ENCODE results near the gene TLL1. TPM values are rescaled to one million over a fixed set of nuclear protein-coding genes. Genes with fewer than 3 reads are reported as not detected.

The TLL1 gene
- total RNA-seq, 2 experiments from 2014 or later = not detected

DNA sequence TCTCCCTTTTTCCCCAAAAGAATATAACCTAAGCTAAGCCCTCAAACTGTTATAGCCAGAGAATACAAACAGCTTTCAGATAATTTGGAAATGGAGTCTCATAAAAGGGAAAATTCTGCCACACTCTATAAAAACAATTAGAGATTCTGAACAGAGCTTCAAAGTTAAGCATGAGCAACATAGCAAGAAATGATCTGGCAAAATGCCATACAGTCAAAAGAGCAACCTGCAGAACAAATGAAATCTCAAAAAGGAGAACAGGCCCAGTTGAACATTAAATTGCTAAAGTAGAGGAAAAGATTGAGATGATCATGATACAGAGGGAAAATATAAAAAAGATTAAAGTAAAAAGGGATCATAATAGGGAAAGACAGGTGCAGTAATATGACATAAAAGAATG is 250.5 kb downstream of the TLL1 start:
- ChIA-PET CTCF (no interaction called here), POLR2A (no interaction called here)

GRCh38 chr4:166128403-166128802 is 255.4 kb downstream of the TLL1 start:
- POLR2A ChIA-PET = no interaction called here
- CTCF ChIA-PET = no interaction called here

GRCh38 chr4:166134285-166134684 is 261.2 kb downstream of the TLL1 start:
- CTCF ChIA-PET = no interaction called here
- POLR2A ChIA-PET = no interaction called here

GRCh38 chr4:166140951-166141350 is 267.9 kb downstream of the TLL1 start:
- ChIA-PET CTCF (no interaction called here), POLR2A (no interaction called here)

GRCh38 chr4:166143227-166143626 is 270.2 kb downstream of the TLL1 start:
- CTCF ChIA-PET = no interaction called here
- POLR2A ChIA-PET = no interaction called here

- POLR2A ChIA-PET = no interaction called here
- CTCF ChIA-PET = no interaction called here
These were observed 271.6 kb downstream of the TLL1 start for GRCh38 chr4:166144607-166145006.

- ChIA-PET CTCF (no interaction called here), POLR2A (no interaction called here)
These were observed 273.9 kb downstream of the TLL1 start for GRCh38 chr4:166146806-166147540.

Data from activated CD8-positive, alpha-beta memory T cell treated with anti-CD3 and anti-CD28 coated beads for 36 hours (primary cell).